Measurements from ENCODE around the gene KCNB1. TPM values are rescaled to one million over a fixed set of nuclear protein-coding genes. Genes with fewer than 3 reads are reported as not detected.

The KCNB1 gene
- total RNA-seq, 1 experiment from 2014 or later: 0.04 TPM

DNA sequence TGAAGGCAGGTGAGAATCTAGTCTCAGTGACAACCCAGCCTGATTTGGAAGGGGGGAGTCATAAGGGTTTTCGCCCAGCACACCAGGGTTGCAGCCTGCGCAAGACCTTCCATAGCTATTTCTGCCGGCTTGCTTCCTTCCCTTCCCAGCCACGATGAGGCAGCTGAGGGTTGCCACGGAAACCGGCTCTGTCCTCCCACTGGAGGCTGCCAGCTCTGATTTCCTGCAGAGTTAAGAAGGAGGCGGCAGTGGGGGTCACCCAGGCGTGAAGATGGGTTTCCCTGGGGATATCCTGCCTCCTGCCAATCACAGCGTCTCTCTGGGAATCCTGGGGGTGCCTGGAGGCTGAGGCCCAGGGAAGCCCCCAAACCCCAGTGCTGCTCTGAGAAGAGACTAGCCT is 23.1 kb upstream of the KCNB1 start:
- DNase-seq: no peak
- intact Hi-C loops (cut with micrococcal nuclease; ENCODE audit: unreplicated experiment): no loop called here
- Histone ChIP-seq H3K79me2 (ENCODE audit: low read depth) (no peaks in the 10 kb centered on the region), H4K20me1 (ENCODE audit: insufficient read depth) (no peaks in the 10 kb centered on the region), H3K27ac (no peak overlapping the region), H3K9me3 (ENCODE audit: insufficient read depth, low read depth) (no peaks in the 10 kb centered on the region), H3K36me3 (ENCODE audit: low read depth) (no peaks in the 10 kb centered on the region), H3K9me2 (ENCODE audit: insufficient read depth) (no peaks in the 10 kb centered on the region), H2AFZ (no peak overlapping the region), H3K4me1 (replicated peaks; ENCODE audit: insufficient read depth) (no peaks in the 10 kb centered on the region), H3F3A (ENCODE audit: insufficient read depth, low read depth) (peaks cover 14% of the 10 kb centered on the region; the same call in 1 of the 2 replicates), H3K4me3 (no peak overlapping the region), H3K27me3 (ENCODE audit: insufficient read depth, low read depth) (no peaks in the 10 kb centered on the region), H3K4me2 (no peak overlapping the region)
- no TSS peak for BruUV-seq (replicated peaks)
- TF ChIP-seq, protein P1, sequence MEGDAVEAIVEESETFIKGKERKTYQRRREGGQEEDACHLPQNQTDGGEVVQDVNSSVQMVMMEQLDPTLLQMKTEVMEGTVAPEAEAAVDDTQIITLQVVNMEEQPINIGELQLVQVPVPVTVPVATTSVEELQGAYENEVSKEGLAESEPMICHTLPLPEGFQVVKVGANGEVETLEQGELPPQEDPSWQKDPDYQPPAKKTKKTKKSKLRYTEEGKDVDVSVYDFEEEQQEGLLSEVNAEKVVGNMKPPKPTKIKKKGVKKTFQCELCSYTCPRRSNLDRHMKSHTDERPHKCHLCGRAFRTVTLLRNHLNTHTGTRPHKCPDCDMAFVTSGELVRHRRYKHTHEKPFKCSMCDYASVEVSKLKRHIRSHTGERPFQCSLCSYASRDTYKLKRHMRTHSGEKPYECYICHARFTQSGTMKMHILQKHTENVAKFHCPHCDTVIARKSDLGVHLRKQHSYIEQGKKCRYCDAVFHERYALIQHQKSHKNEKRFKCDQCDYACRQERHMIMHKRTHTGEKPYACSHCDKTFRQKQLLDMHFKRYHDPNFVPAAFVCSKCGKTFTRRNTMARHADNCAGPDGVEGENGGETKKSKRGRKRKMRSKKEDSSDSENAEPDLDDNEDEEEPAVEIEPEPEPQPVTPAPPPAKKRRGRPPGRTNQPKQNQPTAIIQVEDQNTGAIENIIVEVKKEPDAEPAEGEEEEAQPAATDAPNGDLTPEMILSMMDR (conservative IDR thresholded peaks at IDR 0.05): no peak
- no peak for TF ChIP-seq EZH2 (IDR thresholded peaks at IDR 0.05; ENCODE audit: low read depth)
- POLR2A ChIA-PET (ENCODE audit: unreplicated experiment): interaction anchor here (0.6 to 0.7 kb wide), 2 partner anchors 13 to 160 kb away, joined by 3 read pairs; no protein-coding TSS in a partner anchor
- CTCF ChIA-PET: interaction anchor here (0.5 to 0.6 kb wide), 2 partner anchors 288 to 1206 kb away, joined by 4 to 7 read pairs; no protein-coding TSS in a partner anchor

DNA sequence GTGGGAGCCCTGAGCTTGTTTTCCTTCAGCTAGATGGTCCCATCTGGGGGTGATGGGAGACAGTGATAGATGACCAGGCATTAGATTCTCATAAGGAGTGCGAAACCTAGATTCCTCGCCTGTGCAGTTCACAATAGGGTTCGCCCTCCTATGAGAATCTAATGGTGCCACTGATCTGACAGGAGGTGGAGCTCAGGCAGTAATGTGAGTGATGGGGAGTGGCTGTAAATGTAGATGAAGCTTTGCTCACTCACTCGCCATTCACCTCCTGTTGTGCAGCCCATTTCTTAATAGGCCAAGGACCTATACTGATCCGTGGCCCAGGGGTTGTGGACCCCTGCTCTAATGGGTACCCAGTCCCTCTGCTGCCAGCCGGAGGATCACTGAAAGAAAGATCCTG is 20.7 kb upstream of the KCNB1 start:
- Histone ChIP-seq H3K79me2 (ENCODE audit: low read depth) (no peaks in the 10 kb centered on the region), H3K9me3 (ENCODE audit: insufficient read depth, low read depth) (no peaks in the 10 kb centered on the region), H4K20me1 (ENCODE audit: insufficient read depth) (no peaks in the 10 kb centered on the region), H3K4me2 (no peak overlapping the region), H3F3A (ENCODE audit: insufficient read depth, low read depth) (peaks cover 9% of the 10 kb centered on the region; the same call in 1 of the 2 replicates), H3K4me1 (replicated peaks; ENCODE audit: insufficient read depth) (no peaks in the 10 kb centered on the region), H3K27me3 (ENCODE audit: insufficient read depth, low read depth) (peaks cover 8% of the 10 kb centered on the region), H3K36me3 (ENCODE audit: low read depth) (no peaks in the 10 kb centered on the region), H3K9me2 (ENCODE audit: insufficient read depth) (no peaks in the 10 kb centered on the region), H2AFZ (no peak overlapping the region), H3K27ac (no peak overlapping the region), H3K4me3 (no peak overlapping the region)
- no TSS peak for BruUV-seq (replicated peaks)
- intact Hi-C loops (cut with micrococcal nuclease; ENCODE audit: unreplicated experiment): no loop called here
- DNase-seq: no peak
- POLR2A ChIA-PET (ENCODE audit: unreplicated experiment): interaction anchor here (0.6 kb wide), 1 partner anchor 208 kb away, joined by 4 read pairs; no protein-coding TSS in a partner anchor
- CTCF ChIA-PET: no interaction called here
- TF ChIP-seq, protein P1 (conservative IDR thresholded peaks at IDR 0.05): no peak

DNA sequence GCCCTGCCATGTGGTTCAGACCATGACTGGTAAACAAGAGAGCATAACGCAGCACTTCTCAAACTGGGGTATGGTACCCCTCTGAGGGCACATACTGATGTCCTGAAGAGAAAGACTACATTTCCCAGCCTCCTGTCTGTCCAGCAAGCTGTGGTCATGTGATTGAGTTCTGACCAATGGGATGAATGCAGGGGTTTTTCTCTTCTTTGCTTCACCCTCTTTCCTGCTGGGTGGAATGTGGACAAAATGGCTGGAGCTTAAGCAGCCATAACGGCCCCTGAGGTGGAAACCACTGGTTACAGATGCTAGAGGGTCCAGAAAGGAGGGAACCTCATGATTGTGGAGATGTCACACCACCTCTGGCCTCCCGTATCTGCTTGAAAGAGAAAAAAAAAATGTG is 19.4 kb upstream of the KCNB1 start:
- no peaks in the 10 kb centered on the region for H3K36me3 ChIP-seq (ENCODE audit: low read depth)
- no peak overlapping the region for H3K27ac ChIP-seq
- H3K27me3 ChIP-seq (ENCODE audit: insufficient read depth, low read depth): peaks cover 11% of the 10 kb centered on the region
- H3K9me2 ChIP-seq (ENCODE audit: insufficient read depth): no peaks in the 10 kb centered on the region
- ChIA-PET POLR2A (ENCODE audit: unreplicated experiment) (no interaction called here), CTCF (no interaction called here)
- TF ChIP-seq, protein P1 (conservative IDR thresholded peaks at IDR 0.05): no peak
- TF ChIP-seq EZH2 (IDR thresholded peaks at IDR 0.05; ENCODE audit: low read depth): no peak
- no peaks in the 10 kb centered on the region for H3K79me2 ChIP-seq (ENCODE audit: low read depth)
- H4K20me1 ChIP-seq (ENCODE audit: insufficient read depth): no peaks in the 10 kb centered on the region
- intact Hi-C loops (cut with micrococcal nuclease; ENCODE audit: unreplicated experiment): no loop called here
- no peaks in the 10 kb centered on the region for H3K4me1 ChIP-seq (replicated peaks; ENCODE audit: insufficient read depth)
- no peak overlapping the region for H2AFZ ChIP-seq
- no peak overlapping the region for H3K4me2 ChIP-seq
- BruUV-seq (replicated peaks): no TSS peak
- H3F3A ChIP-seq (ENCODE audit: insufficient read depth, low read depth): peaks cover 9% of the 10 kb centered on the region; the same call in 1 of the 2 replicates
- no peak for DNase-seq
- no peak overlapping the region for H3K4me3 ChIP-seq
- H3K9me3 ChIP-seq (ENCODE audit: insufficient read depth, low read depth): no peaks in the 10 kb centered on the region

All from PC-9 (cell line).